ENCODE measurements around the gene CDH4. TPM values are rescaled to one million over a fixed set of nuclear protein-coding genes. Genes with fewer than 3 reads are reported as not detected.

CDH4 gene
- total and polyA plus RNA-seq, 9 of the 15 experiments (the other 6 are each of a cell fraction or from before 2014, with no cell fraction given), result 0.04 TPM; not detected in 8

DNA sequence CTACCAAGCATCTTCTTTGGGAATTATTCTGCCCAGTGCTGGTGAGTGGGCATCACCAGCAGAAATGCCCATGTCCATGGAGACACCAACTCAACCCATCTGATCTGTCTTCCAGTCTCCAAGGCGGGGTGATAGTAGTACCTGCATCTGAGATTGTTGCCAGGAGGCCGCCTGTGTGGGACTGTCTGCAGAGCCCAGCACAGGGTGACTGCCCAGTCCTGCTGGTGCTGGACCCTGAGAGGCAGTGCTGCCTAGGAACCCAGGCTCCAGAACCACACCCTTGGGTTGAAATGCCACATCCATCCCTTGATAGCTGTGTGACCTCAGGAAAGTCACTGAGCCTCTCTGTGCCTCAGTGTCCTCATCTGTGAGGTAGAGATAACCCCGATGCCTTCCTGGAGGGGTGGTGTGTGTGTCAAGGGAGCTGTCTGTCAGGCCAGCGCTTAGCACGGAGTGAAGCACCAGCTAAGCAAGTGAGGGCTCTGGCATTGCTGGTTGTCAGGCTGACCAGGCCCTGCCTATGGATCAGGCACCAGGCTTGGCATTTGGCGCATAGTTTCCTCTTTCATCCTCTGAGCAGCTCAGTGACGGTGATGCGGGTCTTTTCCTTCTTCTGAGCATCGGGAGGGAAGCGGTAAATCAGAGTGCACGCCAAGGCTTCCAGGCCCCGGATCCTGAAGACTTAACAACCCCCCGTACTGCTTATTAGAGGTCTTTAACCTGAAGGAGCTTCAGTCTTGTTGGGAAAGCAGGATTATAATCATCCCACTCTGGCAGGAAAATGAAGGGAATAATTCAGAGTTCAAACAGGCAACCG is 268.2 kb downstream of the CDH4 start:
- Histone ChIP-seq H3K9me3 (replicated peaks; ENCODE audit: control insufficient read depth, insufficient read depth, low read depth, low read length) (no peaks in the 10 kb centered on the region), H3K9ac (ENCODE audit: insufficient read depth in 1 of 2, low read depth in 2 of 2, low read length in 2 of 2) (no peak overlapping the region), H3K4me1 (replicated peaks in 1 of 2; ENCODE audit: control insufficient read depth in 2 of 2, insufficient read depth in 2 of 2, low read length in 2 of 2) (peaks cover 17 to 34% of the 10 kb centered on the region in 2 experiments), H3K4me2 (ENCODE audit: insufficient read depth, low read length) (no peak overlapping the region), H2AFZ (ENCODE audit: low read depth, low read length) (no peak overlapping the region), H4K20me1 (replicated peaks; ENCODE audit: control insufficient read depth, insufficient read depth, low read length) (no peaks in the 10 kb centered on the region; the same call in 1 of the 2 replicates), H3K27ac (ENCODE audit: extremely low read depth, low read depth, low read length) (no peak overlapping the region), H3K4me3 (no peak overlapping the region), H3K79me2 (ENCODE audit: control insufficient read depth, insufficient read depth, low read length) (no peaks in the 10 kb centered on the region), H3K9me1 (ENCODE audit: control insufficient read depth, insufficient read depth, low read length) (no peaks in the 10 kb centered on the region), H3K27me3 (ENCODE audit: control insufficient read depth in 2 of 2, insufficient read depth in 2 of 2, low read length in 2 of 2) (peaks cover 18 to 35% of the 10 kb centered on the region in 2 experiments; a peak in 4 of 5 replicates), H3K36me3 (ENCODE audit: control insufficient read depth, insufficient read depth, low read length) (no peaks in the 10 kb centered on the region)
- intact Hi-C loops (cut with micrococcal nuclease), result no loop called here
- no peak for DNase-seq (ENCODE audit: extremely low read depth in 1 of 4, low spot score in 3 of 4)
- no TSS peak for BruUV-seq (replicated peaks)
- no peak for ATAC-seq
- 60% methylated on average over 10 of the region's 14 CpGs for WGBS (ENCODE audit: insufficient coverage, low coverage, missing lambda C conversion rate)
- ChIA-PET POLR2A (interaction anchor here (0.8 to 1.5 kb wide), 2 partner anchors 11 to 181 kb away, joined by 3 read pairs; no protein-coding TSS in a partner anchor), CTCF (ENCODE audit: low intra/inter-chr PET ratio) (no interaction called here)
- FAIRE-seq, result no peak
- in situ Hi-C loops (cut with MboI), result no loop called here
- peak; percentile 46 for TF ChIP-seq RBM25 (IDR thresholded peaks at IDR 0.05; ENCODE audit: low read depth, low read length, severe bottlenecking)
- no peak for TF ChIP-seq HEY1 (CRISPR knock-in tag; IDR thresholded peaks at IDR 0.05; ENCODE audit: borderline replicate concordance)
- TF ChIP-seq, protein P1, sequence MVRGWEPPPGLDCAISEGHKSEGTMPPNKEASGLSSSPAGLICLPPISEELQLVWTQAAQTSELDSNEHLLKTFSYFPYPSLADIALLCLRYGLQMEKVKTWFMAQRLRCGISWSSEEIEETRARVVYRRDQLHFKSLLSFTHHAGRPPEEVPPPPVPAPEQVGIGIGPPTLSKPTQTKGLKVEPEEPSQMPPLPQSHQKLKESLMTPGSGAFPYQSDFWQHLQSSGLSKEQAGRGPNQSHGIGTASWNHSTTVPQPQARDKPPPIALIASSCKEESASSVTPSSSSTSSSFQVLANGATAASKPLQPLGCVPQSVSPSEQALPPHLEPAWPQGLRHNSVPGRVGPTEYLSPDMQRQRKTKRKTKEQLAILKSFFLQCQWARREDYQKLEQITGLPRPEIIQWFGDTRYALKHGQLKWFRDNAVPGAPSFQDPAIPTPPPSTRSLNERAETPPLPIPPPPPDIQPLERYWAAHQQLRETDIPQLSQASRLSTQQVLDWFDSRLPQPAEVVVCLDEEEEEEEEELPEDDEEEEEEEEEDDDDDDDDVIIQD (CRISPR knock-in tag; IDR thresholded peaks at IDR 0.05), result no peak
- TF ChIP-seq ZNF589 (CRISPR knock-in tag; IDR thresholded peaks at IDR 0.05; ENCODE audit: low read depth), result no peak
- TF ChIP-seq, protein P2, sequence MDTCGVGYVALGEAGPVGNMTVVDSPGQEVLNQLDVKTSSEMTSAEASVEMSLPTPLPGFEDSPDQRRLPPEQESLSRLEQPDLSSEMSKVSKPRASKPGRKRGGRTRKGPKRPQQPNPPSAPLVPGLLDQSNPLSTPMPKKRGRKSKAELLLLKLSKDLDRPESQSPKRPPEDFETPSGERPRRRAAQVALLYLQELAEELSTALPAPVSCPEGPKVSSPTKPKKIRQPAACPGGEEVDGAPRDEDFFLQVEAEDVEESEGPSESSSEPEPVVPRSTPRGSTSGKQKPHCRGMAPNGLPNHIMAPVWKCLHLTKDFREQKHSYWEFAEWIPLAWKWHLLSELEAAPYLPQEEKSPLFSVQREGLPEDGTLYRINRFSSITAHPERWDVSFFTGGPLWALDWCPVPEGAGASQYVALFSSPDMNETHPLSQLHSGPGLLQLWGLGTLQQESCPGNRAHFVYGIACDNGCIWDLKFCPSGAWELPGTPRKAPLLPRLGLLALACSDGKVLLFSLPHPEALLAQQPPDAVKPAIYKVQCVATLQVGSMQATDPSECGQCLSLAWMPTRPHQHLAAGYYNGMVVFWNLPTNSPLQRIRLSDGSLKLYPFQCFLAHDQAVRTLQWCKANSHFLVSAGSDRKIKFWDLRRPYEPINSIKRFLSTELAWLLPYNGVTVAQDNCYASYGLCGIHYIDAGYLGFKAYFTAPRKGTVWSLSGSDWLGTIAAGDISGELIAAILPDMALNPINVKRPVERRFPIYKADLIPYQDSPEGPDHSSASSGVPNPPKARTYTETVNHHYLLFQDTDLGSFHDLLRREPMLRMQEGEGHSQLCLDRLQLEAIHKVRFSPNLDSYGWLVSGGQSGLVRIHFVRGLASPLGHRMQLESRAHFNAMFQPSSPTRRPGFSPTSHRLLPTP (IDR thresholded peaks at IDR 0.05; ENCODE audit: borderline replicate concordance, extremely low read depth, insufficient read length), result no peak
- TF ChIP-seq FOSL1 (tag; conservative IDR thresholded peaks at IDR 0.05), result no peak
- TF ChIP-seq HNRNPL (IDR thresholded peaks at IDR 0.05; ENCODE audit: low read depth, low read length), result no peak
- no peak for TF ChIP-seq NCOA4 (IDR thresholded peaks at IDR 0.05; ENCODE audit: partially characterized antibody)
- no peak for TF ChIP-seq BRD9 (IDR thresholded peaks at IDR 0.05; ENCODE audit: low read depth, partially characterized antibody)
- TF ChIP-seq HOXB6 (CRISPR knock-in tag; IDR thresholded peaks at IDR 0.05; ENCODE audit: borderline replicate concordance), result no peak
- no peak for TF ChIP-seq NELFE (IDR thresholded peaks at IDR 0.05; ENCODE audit: insufficient read depth, insufficient read length)
- TF ChIP-seq CHCHD3 (CRISPR knock-in tag; IDR thresholded peaks at IDR 0.05), result no peak
- no peak for TF ChIP-seq COPS2 (conservative IDR thresholded peaks at IDR 0.05)
- TF ChIP-seq, protein P3, sequence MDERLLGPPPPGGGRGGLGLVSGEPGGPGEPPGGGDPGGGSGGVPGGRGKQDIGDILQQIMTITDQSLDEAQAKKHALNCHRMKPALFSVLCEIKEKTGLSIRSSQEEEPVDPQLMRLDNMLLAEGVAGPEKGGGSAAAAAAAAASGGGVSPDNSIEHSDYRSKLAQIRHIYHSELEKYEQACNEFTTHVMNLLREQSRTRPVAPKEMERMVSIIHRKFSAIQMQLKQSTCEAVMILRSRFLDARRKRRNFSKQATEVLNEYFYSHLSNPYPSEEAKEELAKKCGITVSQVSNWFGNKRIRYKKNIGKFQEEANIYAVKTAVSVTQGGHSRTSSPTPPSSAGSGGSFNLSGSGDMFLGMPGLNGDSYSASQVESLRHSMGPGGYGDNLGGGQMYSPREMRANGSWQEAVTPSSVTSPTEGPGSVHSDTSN (CRISPR knock-in tag; IDR thresholded peaks at IDR 0.05; ENCODE audit: low read depth), result no peak
- TF ChIP-seq, protein P3 (tag; conservative IDR thresholded peaks at IDR 0.05; ENCODE audit: low read depth), result no peak
